NCI-H510A treated with DMSO at 0.1 percent for 48 hours (cell line): ENCODE measurements around the gene NLGN1.
A peak's percentile ranks its signal among the peaks of the same experiment; 100 is the strongest.

Experiments used
- DNase-seq: peaks from one replicate; lab custom pipeline; 2025; lab: John Stamatoyannopoulos, UW

The NLGN1 gene

GRCh38 chr3:173986861-173987410 is 589.4 kb downstream of the NLGN1 start:
- no peak for DNase-seq

GRCh38 chr3:173988909-173989308 is 591.4 kb downstream of the NLGN1 start:
- DNase-seq: no peak

GRCh38 chr3:173992416-173992815 is 594.9 kb downstream of the NLGN1 start:
- DNase-seq: no peak

- no peak for DNase-seq
Observed at GRCh38 chr3:173993299-173993698, 595.8 kb downstream of the NLGN1 start.

GRCh38 chr3:174000675-174001074 is 603.1 kb downstream of the NLGN1 start:
- DNase-seq: no peak

- DNase-seq: no peak
Observed at GRCh38 chr3:174002543-174002942, 605.0 kb downstream of the NLGN1 start.

GRCh38 chr3:174010907-174011306 is 613.4 kb downstream of the NLGN1 start:
- DNase-seq: no peak

- DNase-seq: no peak
Observed at GRCh38 chr3:174016186-174016585, 618.6 kb downstream of the NLGN1 start.

- DNase-seq: no peak
Observed at GRCh38 chr3:174020156-174020555, 622.6 kb downstream of the NLGN1 start.

GRCh38 chr3:174023421-174023820 is 625.9 kb downstream of the NLGN1 start:
- peak; percentile 5 for DNase-seq

- no peak for DNase-seq
Observed at GRCh38 chr3:174028673-174029072, 631.1 kb downstream of the NLGN1 start.

GRCh38 chr3:174035328-174035886 is 637.9 kb downstream of the NLGN1 start:
- DNase-seq: peak; percentile 48

- no peak for DNase-seq
Observed at GRCh38 chr3:174046311-174046710, 648.8 kb downstream of the NLGN1 start.

- no peak for DNase-seq
Observed at GRCh38 chr3:174049472-174049871, 651.9 kb downstream of the NLGN1 start.

GRCh38 chr3:174051191-174051590 is 653.6 kb downstream of the NLGN1 start:
- DNase-seq: no peak

- no peak for DNase-seq
Observed at GRCh38 chr3:174058804-174059203, 661.3 kb downstream of the NLGN1 start.

GRCh38 chr3:174060431-174060830 is 662.9 kb downstream of the NLGN1 start:
- DNase-seq: no peak

GRCh38 chr3:174061162-174061561 is 663.6 kb downstream of the NLGN1 start:
- no peak for DNase-seq

- no peak for DNase-seq
Observed at GRCh38 chr3:174061731-174062130, 664.2 kb downstream of the NLGN1 start.

- no peak for DNase-seq
Observed at GRCh38 chr3:174062923-174063322, 665.4 kb downstream of the NLGN1 start.

GRCh38 chr3:174068035-174068434 is 670.5 kb downstream of the NLGN1 start:
- no peak for DNase-seq

- DNase-seq: no peak
Observed at GRCh38 chr3:174072675-174073074, 675.1 kb downstream of the NLGN1 start.

GRCh38 chr3:174083706-174084105 is 686.2 kb downstream of the NLGN1 start:
- DNase-seq: no peak

- no peak for DNase-seq
Observed at GRCh38 chr3:174089592-174089991, 692.0 kb downstream of the NLGN1 start.
